Mammary epithelial cell (primary cell): ENCODE data around the gene ZFHX3.

ENCODE experiments used
- EZH2 ChIP-seq: IDR thresholded peaks from 2 replicates; pipeline ENCODE4 v1.6.1; 2012; ENCODE audit warnings: low read length, inconsistent platforms, borderline replicate concordance
- TF ChIP-seq, protein P1 (sequence below), 2 donors: IDR thresholded peaks in 1 of 2; conservative IDR thresholded peaks in 1 of 2; 2 replicates each; pipeline ENCODE4 v1.5.1; 2011 to 2012; ENCODE audit warnings: inconsistent platforms in 2 of 2, low read length in 2 of 2, mild to moderate bottlenecking in 2 of 2, control low read depth in 1 of 2, low read depth in 1 of 2; ENCODE audit not compliant: insufficient read depth in 1 of 2; ENCODE audit errors: extremely low read depth in 1 of 2

- TF ChIP-seq, protein P1, sequence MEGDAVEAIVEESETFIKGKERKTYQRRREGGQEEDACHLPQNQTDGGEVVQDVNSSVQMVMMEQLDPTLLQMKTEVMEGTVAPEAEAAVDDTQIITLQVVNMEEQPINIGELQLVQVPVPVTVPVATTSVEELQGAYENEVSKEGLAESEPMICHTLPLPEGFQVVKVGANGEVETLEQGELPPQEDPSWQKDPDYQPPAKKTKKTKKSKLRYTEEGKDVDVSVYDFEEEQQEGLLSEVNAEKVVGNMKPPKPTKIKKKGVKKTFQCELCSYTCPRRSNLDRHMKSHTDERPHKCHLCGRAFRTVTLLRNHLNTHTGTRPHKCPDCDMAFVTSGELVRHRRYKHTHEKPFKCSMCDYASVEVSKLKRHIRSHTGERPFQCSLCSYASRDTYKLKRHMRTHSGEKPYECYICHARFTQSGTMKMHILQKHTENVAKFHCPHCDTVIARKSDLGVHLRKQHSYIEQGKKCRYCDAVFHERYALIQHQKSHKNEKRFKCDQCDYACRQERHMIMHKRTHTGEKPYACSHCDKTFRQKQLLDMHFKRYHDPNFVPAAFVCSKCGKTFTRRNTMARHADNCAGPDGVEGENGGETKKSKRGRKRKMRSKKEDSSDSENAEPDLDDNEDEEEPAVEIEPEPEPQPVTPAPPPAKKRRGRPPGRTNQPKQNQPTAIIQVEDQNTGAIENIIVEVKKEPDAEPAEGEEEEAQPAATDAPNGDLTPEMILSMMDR (conservative IDR thresholded peaks at IDR 0.05 in 1 of 2, IDR thresholded peaks at IDR 0.05 in 1 of 2; ENCODE audit: extremely low read depth in 1 of 2, insufficient read depth in 1 of 2, low read depth in 1 of 2, low read length in 2 of 2), result no peak
- no peak for TF ChIP-seq EZH2
Observed at GRCh38 chr16:72990571-72990970, 57.4 kb downstream of the ZFHX3 start.
